HFF-Myc (cell line): ENCODE measurements around the gene DDX10.

Experiments used
- DNase-seq: peaks from one replicate; pipeline ENCODE4 v3.0.0-alpha.2; 2011; ENCODE audit warnings: low read depth; ENCODE audit errors: extremely low read depth
- H3K4me3 ChIP-seq: replicated peaks from 2 replicates; pipeline ENCODE4 v1.5.1; 2011; ENCODE audit warnings: low read depth, mild to moderate bottlenecking, control low read depth, low read length
- CTCF ChIP-seq: IDR thresholded peaks from 2 replicates; pipeline ENCODE4 v1.5.1; 2012; ENCODE audit warnings: mild to moderate bottlenecking, low read depth, low read length, control low read depth; ENCODE audit errors: missing control alignments

DDX10 gene

DNA sequence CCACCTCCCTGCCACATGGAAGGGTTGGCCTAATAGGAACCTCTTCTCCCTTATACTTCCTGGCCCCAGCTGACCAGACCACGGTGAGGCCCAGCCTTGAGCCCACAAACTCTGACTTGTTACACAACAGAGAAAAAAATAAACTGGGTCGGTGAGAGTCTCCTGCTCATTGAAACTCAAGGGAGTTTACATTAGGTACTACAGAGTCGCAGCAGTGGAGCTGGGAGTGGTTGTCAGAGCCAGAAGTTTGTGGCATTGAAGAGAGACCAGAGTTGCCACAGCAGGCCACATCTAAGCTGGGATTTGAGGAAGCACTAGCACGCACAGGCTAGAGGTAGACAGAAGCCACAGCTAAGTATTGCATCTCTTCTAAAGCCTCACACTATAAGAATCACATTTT is 296.2 kb downstream of the DDX10 start:
- TF ChIP-seq CTCF: no peak
- no peak for DNase-seq
- no peak overlapping the region for H3K4me3 ChIP-seq

- TF ChIP-seq CTCF: no peak
- no peak for DNase-seq
Observed at GRCh38 chr11:108963118-108963517, 298.2 kb downstream of the DDX10 start.

GRCh38 chr11:108965306-108966001 is 300.6 kb downstream of the DDX10 start:
- no peak for TF ChIP-seq CTCF
- H3K4me3 ChIP-seq: no peak overlapping the region
- peak; percentile 40 for DNase-seq

More at GRCh38 chr11:108963118-108963517, 298.2 kb downstream of the DDX10 start:
- no peak overlapping the region for H3K4me3 ChIP-seq

GRCh38 chr11:108966206-108966605 is 301.3 kb downstream of the DDX10 start:
- no peak for TF ChIP-seq CTCF
- H3K4me3 ChIP-seq: no peak overlapping the region
- no peak for DNase-seq

DNA sequence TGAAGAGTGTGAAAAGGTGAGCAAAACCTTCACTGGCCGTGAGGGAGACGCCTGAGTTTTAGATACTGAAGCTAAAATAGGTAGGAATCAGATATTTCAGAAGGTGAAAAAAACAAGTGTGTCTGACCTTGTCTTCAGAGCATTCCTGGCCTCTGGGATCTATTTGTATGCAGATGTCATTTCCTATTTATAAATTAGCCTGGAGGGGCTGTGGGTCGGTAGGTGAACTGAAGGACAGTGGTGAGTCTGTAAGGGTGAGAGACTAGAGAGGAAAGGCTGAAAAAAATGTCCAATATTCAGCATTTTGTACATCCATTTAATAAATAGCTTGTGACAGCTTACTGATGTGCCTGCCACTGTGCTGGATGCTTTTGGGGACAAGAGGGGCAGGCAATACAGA is 302.1 kb downstream of the DDX10 start:
- no peak for TF ChIP-seq CTCF
- no peak overlapping the region for H3K4me3 ChIP-seq
- DNase-seq: no peak

DNA sequence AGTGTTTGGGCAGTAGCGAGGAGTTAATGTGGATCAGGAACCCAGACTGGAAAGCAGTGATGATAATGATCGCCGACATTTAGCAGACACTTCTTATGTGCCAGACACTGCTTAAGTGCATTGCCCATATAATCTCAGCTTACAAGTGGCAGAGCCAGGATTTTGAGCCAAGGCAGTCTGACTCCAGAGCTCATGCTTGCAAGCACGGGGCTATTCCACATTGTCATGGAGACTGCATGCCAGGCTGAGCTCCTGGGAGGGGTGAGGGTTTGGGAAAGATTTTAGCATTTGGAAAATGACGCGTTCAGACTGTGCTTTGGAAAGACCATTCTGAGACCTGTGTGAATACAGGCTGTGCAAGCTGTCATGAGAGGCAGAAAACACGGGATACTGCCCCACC is 302.7 kb downstream of the DDX10 start:
- no peak for DNase-seq
- H3K4me3 ChIP-seq: no peak overlapping the region
- no peak for TF ChIP-seq CTCF
